Neuronal stem cell (in vitro differentiated cells): ENCODE data around the gene CLTA.
"Not testable (repeated sequence)": the region's sequence is repeated elsewhere in the genome, so short reads cannot be mapped to it uniquely, and the experiment has no call there.

Source experiments
- DNase-seq: peaks from one replicate; pipeline ENCODE4 v3.0.0-alpha.2; 2013; ENCODE audit warnings: low spot score
- H2AFZ ChIP-seq: one replicate; pipeline ENCODE4 v1.6.1; 2013; ENCODE audit warnings: mild to moderate bottlenecking, low read length, inconsistent platforms
- H2AK5ac ChIP-seq: 2 replicates; pipeline ENCODE4 v1.6.1; 2013; ENCODE audit warnings: low read depth, mild to moderate bottlenecking, inconsistent platforms, low read length, moderate library complexity, mixed read lengths
- H2BK120ac ChIP-seq: 2 replicates; pipeline ENCODE4 v1.6.1; 2013; ENCODE audit warnings: low read depth, mild to moderate bottlenecking, inconsistent platforms, low read length, moderate library complexity, mixed read lengths
- H2BK12ac ChIP-seq: one replicate; pipeline ENCODE4 v1.6.1; 2013; ENCODE audit warnings: low read length, inconsistent platforms
- H2BK15ac ChIP-seq: 2 replicates; pipeline ENCODE4 v1.6.1; 2013; ENCODE audit warnings: mild to moderate bottlenecking, low read length, inconsistent platforms, mixed read lengths
- H2BK5ac ChIP-seq: one replicate; pipeline ENCODE4 v1.6.1; 2013; ENCODE audit warnings: inconsistent platforms, mild to moderate bottlenecking, low read length, moderate library complexity
- H3K14ac ChIP-seq: one replicate; pipeline ENCODE4 v1.6.1; 2013; ENCODE audit warnings: low read length, inconsistent platforms
- H3K18ac ChIP-seq: 2 replicates; pipeline ENCODE4 v1.6.1; 2013; ENCODE audit warnings: low read length, inconsistent platforms
- H3K23ac ChIP-seq: 2 replicates; pipeline ENCODE4 v1.6.1; 2013; ENCODE audit warnings: low read depth, mild to moderate bottlenecking, mixed read lengths, low read length, inconsistent platforms; ENCODE audit not compliant: poor library complexity
- H3K27ac ChIP-seq: replicated peaks from 3 replicates; pipeline ENCODE4 v1.5.1; 2013; ENCODE audit warnings: low read length, inconsistent platforms
- H3K27me3 ChIP-seq, 3 experiments: 2 replicates each; pipeline ENCODE4 v1.6.1; 2013; ENCODE audit warnings: low read length in 3 of 3, mild to moderate bottlenecking in 2 of 3, inconsistent platforms in 1 of 3, low read depth in 1 of 3, mixed read lengths in 1 of 3, moderate library complexity in 1 of 3; ENCODE audit not compliant: control insufficient read depth in 3 of 3, insufficient read depth in 3 of 3
- H3K36me3 ChIP-seq, 2 donors: replicated peaks in 1 of 2; 2 replicates each; pipeline ENCODE4 v1.6.1; 2013; ENCODE audit warnings: low read length in 2 of 2; ENCODE audit not compliant: control insufficient read depth in 2 of 2, insufficient read depth in 2 of 2
- H3K4ac ChIP-seq: 2 replicates; pipeline ENCODE4 v1.6.1; 2013; ENCODE audit warnings: inconsistent platforms, mild to moderate bottlenecking, low read length, moderate library complexity
- H3K4me1 ChIP-seq, 2 donors: 1 replicate in 1 of 2; 2 replicates in 1 of 2; pipeline ENCODE4 v1.6.1; 2013; ENCODE audit warnings: low read length in 2 of 2, low read depth in 1 of 2; ENCODE audit not compliant: control insufficient read depth in 2 of 2, insufficient read depth in 1 of 2
- H3K4me2 ChIP-seq: one replicate; pipeline ENCODE4 v1.6.1; 2013; ENCODE audit warnings: mild to moderate bottlenecking, low read length, inconsistent platforms; ENCODE audit not compliant: insufficient read depth, poor library complexity, severe bottlenecking
- H3K4me3 ChIP-seq, 2 donors: 2 replicates each; pipeline ENCODE4 v1.5.1; 2013; ENCODE audit warnings: low read length in 2 of 2, mild to moderate bottlenecking in 2 of 2, inconsistent platforms in 1 of 2, moderate library complexity in 1 of 2
- H3K79me1 ChIP-seq: one replicate; pipeline ENCODE4 v1.6.1; 2013; ENCODE audit warnings: low read depth, mild to moderate bottlenecking, inconsistent platforms, low read length, moderate library complexity
- H3K9ac ChIP-seq: one replicate; pipeline ENCODE4 v1.6.1; 2013; ENCODE audit warnings: mild to moderate bottlenecking, low read depth, low read length, inconsistent platforms; ENCODE audit not compliant: poor library complexity
- H3K9me3 ChIP-seq, 2 donors: replicated peaks in 1 of 2; 2 replicates each; pipeline versions ENCODE3 to v1.6.1; 2013; ENCODE audit warnings: low read length in 2 of 2, mild to moderate bottlenecking in 2 of 2, inconsistent platforms in 1 of 2, low read depth in 1 of 2, mixed read lengths in 1 of 2, moderate library complexity in 1 of 2; ENCODE audit not compliant: control insufficient read depth in 2 of 2, insufficient read depth in 1 of 2
- H4K8ac ChIP-seq: one replicate; pipeline ENCODE4 v1.6.1; 2013; ENCODE audit warnings: low read depth, mild to moderate bottlenecking, inconsistent platforms, low read length, moderate library complexity
- H4K91ac ChIP-seq: one replicate; pipeline ENCODE4 v1.6.1; 2013; ENCODE audit warnings: low read length, low read depth, mild to moderate bottlenecking, inconsistent platforms; ENCODE audit not compliant: poor library complexity
- WGBS, 2 donors: extraction: QIAGEN DNeasy Blood & Tissue Kit; methylation state at CpG; one replicate each; pipeline ENCODE4 v1.1.7; 2013; ENCODE audit warnings: missing lambda C conversion rate in 2 of 2, mixed read lengths in 1 of 2; ENCODE audit not compliant: insufficient read length in 2 of 2, insufficient replicate concordance in 1 of 2; ENCODE audit errors: extremely low coverage in 2 of 2; 5-methylcytosine and 5-hydroxymethylcytosine counted together

The CLTA gene

GRCh38 chr9:36248061-36248460 lies 57.3 kb downstream of the CLTA start:
- peaks cover 9 to 62% of the 10 kb centered on the region in 2 donors for H3K36me3 ChIP-seq
- not testable (repeated sequence) for H3K9ac ChIP-seq, H4K91ac ChIP-seq, H3K4ac ChIP-seq, H3K27me3 ChIP-seq, H3K9me3 ChIP-seq, H3K4me3 ChIP-seq, H2AK5ac ChIP-seq, DNase-seq, H3K4me1 ChIP-seq, H2AFZ ChIP-seq, H2BK5ac ChIP-seq, H2BK12ac ChIP-seq, H2BK15ac ChIP-seq, H3K79me1 ChIP-seq, H3K18ac ChIP-seq, H3K23ac ChIP-seq, H3K4me2 ChIP-seq, H3K27ac ChIP-seq, H3K14ac ChIP-seq, H2BK120ac ChIP-seq, H4K8ac ChIP-seq
- no CpG with 5 or more reads among the region's 8 CpGs for WGBS, 2 donors

- no peak overlapping the region for H3K4me2 ChIP-seq
- H3K18ac ChIP-seq = no peak overlapping the region
- no peak overlapping the region for H2BK15ac ChIP-seq
- H2BK5ac ChIP-seq = no peak overlapping the region
- no peak overlapping the region for H4K8ac ChIP-seq
- no peak overlapping the region for H2AFZ ChIP-seq
- no CpG with 5 or more reads among the region's 6 CpGs for WGBS, 2 donors
- H3K4ac ChIP-seq = no peak overlapping the region
- H3K9me3 ChIP-seq = no peaks in the 10 kb centered on the region
- H3K27me3 ChIP-seq = no peaks in the 10 kb centered on the region
- no peak overlapping the region for H3K14ac ChIP-seq
- H3K36me3 ChIP-seq = peaks cover 7 to 53% of the 10 kb centered on the region in 2 donors
- no peak overlapping the region for H3K27ac ChIP-seq
- no peaks in the 10 kb centered on the region for H3K4me1 ChIP-seq
- no peak overlapping the region for H4K91ac ChIP-seq
- no peak overlapping the region for H2AK5ac ChIP-seq
- H3K79me1 ChIP-seq = peaks cover 4% of the 10 kb centered on the region
- H2BK120ac ChIP-seq = no peak overlapping the region
- H3K9ac ChIP-seq = no peak overlapping the region
- no peak for DNase-seq
- no peak overlapping the region for H2BK12ac ChIP-seq
- no peak overlapping the region for H3K4me3 ChIP-seq
- no peak overlapping the region for H3K23ac ChIP-seq
Observed at GRCh38 chr9:36249189-36249588, 58.5 kb downstream of the CLTA start.

- peaks cover 4% of the 10 kb centered on the region for H3K79me1 ChIP-seq
- H3K4me1 ChIP-seq = no peaks in the 10 kb centered on the region
- no peak overlapping the region for H2AFZ ChIP-seq
- H3K18ac ChIP-seq = no peak overlapping the region
- H2BK15ac ChIP-seq = no peak overlapping the region
- no CpG with 5 or more reads among the region's 1 CpG for WGBS, 2 donors
- H3K36me3 ChIP-seq = peaks cover 7 to 50% of the 10 kb centered on the region in 2 donors
- no peak overlapping the region for H3K4me3 ChIP-seq
- no peak overlapping the region for H3K27ac ChIP-seq
- no peak overlapping the region for H3K4ac ChIP-seq
- H2BK12ac ChIP-seq = no peak overlapping the region
- no peak overlapping the region for H2BK5ac ChIP-seq
- no peak for DNase-seq
- H3K9me3 ChIP-seq = no peaks in the 10 kb centered on the region
- no peak overlapping the region for H2AK5ac ChIP-seq
- no peaks in the 10 kb centered on the region for H3K27me3 ChIP-seq
- no peak overlapping the region for H3K23ac ChIP-seq
- no peak overlapping the region for H3K14ac ChIP-seq
- no peak overlapping the region for H4K8ac ChIP-seq
- no peak overlapping the region for H4K91ac ChIP-seq
- no peak overlapping the region for H3K9ac ChIP-seq
- H2BK120ac ChIP-seq = no peak overlapping the region
- no peak overlapping the region for H3K4me2 ChIP-seq
Observed at GRCh38 chr9:36250079-36250478, 59.4 kb downstream of the CLTA start.

- Histone ChIP-seq H2BK12ac (no peak overlapping the region), H4K8ac (no peak overlapping the region), H4K91ac (no peak overlapping the region), H2BK15ac (no peak overlapping the region), H3K4me3 (no peak overlapping the region), H3K36me3 (peaks cover 3 to 44% of the 10 kb centered on the region in 2 donors), H3K9ac (no peak overlapping the region), H3K27me3 (no peaks in the 10 kb centered on the region), H2AFZ (no peak overlapping the region), H3K23ac (no peak overlapping the region), H3K4me2 (no peak overlapping the region), H3K4ac (no peak overlapping the region), H3K27ac (no peak overlapping the region), H2BK5ac (no peak overlapping the region), H3K18ac (no peak overlapping the region), H3K79me1 (peaks cover 4% of the 10 kb centered on the region), H2BK120ac (no peak overlapping the region), H3K14ac (no peak overlapping the region), H3K4me1 (no peaks in the 10 kb centered on the region), H2AK5ac (no peak overlapping the region), H3K9me3 (no peaks in the 10 kb centered on the region)
- no peak for DNase-seq
- no CpG with 5 or more reads among the region's 1 CpG for WGBS, 2 donors
Observed at GRCh38 chr9:36251428-36251827, 60.7 kb downstream of the CLTA start.
